Measurements from ENCODE around the gene RTN4.
"Not testable (repeated sequence)": the region's sequence is repeated elsewhere in the genome, so short reads cannot be mapped to it uniquely, and the experiment has no call there.

Gene RTN4

DNA sequence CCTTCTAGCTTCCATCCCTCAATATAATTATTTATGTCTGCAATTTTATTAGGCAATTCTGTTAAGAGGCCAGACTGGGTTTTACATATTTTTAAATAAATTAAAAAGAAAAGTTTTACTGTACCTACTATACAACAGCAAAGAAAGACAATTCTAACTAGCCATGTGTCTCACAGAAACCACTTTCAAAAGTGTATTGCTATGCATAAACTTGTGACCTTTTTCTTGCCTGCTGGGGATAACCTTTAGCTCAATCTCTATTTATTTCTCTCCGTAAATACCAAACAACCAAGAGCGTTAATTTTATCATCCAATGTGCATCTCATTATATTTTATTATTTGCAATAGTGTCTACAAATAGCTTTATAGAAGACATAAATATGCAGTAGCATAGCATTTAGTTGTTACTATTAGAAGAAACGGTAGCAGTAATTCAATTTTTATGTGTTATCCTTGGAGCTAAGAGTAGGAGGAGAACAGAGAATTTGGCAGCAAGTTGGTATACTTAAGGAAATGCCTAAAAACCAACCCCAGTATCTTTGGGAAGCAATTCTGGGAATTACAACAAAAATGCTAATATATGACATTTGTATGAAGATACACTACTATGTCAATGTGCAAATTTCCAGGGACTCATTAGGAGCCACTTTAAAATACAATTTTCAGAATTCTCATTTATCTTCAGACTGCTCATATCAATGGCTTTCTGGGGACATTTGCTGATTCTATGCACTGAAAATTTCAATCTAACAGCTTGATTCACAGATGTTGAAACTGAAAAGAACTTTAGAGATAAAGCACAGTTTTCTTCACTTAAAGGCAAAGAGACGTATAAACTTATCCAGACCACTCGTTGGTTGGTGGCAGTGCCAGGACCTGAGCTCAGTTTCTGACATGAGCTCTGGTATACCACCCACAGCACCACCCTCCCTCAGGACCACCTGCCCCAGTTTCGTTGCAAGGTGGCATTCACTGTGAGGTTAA lies 23.0 kb upstream of the RTN4 start:
- DNase-seq = no peak

DNA sequence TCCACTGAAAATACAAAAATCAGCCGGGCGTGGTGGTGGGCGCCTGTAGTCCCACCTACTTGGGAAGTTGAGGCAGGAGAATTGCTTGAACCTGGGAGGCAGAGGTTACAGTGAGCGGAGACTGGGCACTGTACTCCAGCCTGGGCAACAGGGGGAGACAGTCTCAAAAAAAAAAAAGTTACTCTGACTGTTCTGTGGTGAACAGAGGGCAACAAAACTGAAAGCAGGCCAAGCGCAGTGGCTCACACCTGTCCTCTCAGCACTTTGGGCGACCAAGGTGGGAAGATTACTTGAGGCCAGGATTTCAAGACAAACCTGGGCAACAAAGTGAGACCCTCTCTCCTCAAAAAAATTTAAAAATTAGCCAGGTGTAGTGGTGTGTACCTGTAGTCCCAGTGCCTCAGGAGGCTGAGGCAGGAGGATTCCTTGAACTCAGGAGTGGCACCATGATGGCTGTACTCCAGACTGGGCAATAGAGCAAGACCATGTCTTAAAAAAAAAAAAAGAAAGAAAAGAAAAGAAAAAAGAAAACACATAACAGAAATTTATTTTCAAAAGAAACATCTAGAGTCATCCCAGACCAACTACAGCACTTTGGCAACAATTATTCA lies 13.6 kb upstream of the RTN4 start:
- no peak for DNase-seq

DNA sequence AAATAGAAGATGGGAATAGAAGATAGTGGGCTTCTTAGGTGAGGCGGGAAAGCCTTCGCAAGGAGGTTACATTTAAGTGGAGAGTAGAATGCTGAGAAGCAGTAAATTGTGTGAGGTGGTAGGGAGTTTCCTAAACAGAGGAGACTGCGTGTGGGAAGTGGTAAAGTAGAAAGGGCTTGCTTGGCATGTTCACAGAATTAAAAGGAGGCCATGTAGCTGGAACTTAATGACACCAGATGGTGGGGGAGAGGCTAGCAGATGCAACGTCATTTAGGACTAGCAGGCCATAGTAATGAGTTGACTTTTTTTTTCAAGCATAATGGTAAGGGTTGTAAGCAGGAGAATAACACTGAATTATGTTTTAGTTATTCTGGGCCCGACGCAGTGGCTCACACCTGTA lies 13.0 kb upstream of the RTN4 start:
- peak; percentile 31 to 42 (median 38) for DNase-seq

DNA sequence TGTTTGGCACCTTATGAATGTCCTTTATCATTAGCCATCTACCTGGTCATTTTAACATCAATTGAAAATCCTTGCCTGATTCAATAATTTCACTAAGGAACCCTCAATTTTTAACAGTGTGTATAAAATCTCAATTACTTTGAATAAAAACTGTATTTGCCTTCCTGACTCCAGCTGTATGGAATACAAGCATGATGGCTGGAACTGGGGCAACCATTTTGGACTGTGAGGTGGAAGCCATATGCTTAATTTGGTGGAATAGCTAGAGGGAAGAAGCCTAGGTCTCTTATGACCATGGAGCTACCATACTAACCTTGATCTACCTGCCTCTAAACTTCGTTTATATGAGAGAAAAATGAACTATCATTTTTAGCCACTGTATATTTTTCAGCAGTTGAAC lies 12.5 kb upstream of the RTN4 start:
- no peak for DNase-seq

DNA sequence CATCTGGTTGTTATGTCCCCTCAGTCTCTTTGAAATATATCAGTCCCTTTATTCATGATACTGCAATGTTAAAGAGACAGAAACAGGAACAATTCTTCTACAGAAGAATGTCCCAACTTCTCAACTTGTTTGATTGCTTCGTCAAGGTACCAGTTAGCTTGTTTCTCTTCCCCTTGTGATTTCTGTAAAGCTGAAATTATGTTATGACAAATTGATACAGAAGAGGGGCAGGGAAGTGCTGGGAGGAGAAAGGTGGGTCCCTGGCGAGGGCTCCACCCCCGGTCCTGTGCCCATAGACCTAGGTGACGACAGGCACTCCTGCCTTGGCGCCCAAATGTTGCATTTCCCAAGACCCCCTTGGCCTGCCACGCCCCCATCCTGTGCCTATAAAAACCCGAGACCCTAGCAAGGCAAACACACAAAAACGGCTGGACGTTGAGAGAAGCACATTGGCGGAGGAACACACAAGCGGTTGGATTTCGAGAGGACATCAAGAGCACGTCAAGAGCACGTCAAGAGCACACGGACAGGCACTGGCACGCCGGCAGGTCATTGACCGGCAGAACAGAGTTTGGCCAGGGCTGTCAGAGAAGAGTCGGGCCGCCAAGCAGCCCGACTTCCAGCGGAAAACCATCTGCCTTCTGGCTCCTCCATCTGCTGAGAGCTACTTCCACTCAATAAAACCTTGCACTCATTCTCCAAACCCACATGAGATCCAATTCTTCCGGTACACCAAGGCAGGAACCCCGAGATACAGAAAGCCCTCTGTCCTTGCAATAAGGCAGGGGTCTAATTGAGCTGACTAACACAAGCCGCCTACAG lies 11.5 kb upstream of the RTN4 start:
- peak; percentile 48 to 76 (median 61) for DNase-seq

DNA sequence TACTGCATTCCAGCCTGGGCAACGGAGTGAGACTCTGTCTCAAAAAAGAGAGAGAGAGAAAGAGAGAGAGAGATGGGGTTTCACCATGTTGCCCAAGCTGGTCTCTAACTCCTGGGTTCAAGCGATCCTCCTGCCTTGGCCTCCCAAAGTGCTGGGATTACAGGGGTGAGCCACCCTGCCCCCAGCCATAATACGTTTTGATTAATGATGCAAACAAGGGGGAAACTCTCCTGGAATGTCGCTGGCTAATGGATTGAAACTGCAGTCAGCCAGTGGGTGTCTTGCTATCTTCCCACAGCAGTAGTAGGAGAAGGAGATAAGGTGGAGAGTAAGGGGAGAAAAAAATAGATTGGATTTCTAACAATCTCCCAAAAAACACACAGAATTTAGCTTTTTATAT lies 9.5 kb upstream of the RTN4 start:
- DNase-seq = no peak

DNA sequence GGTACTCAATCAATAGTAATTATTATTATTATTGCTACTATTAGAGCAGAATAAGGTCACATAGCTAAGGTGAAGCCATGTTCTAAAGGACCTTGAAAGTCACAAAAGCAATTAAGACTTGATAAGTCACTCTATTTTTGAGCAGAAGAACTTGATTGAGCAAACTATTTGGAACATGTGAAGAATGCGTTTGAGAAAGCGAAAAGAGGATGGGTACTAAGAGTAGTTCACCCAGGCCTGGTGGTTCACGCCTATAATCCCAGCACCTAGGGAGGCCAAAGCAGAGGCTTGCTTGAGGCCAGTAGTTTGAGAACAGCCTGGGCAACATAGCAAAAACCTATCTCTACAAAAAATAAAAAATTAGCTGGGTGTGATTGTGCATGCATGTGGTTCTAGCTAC lies 7.2 kb upstream of the RTN4 start:
- DNase-seq = no peak

DNA sequence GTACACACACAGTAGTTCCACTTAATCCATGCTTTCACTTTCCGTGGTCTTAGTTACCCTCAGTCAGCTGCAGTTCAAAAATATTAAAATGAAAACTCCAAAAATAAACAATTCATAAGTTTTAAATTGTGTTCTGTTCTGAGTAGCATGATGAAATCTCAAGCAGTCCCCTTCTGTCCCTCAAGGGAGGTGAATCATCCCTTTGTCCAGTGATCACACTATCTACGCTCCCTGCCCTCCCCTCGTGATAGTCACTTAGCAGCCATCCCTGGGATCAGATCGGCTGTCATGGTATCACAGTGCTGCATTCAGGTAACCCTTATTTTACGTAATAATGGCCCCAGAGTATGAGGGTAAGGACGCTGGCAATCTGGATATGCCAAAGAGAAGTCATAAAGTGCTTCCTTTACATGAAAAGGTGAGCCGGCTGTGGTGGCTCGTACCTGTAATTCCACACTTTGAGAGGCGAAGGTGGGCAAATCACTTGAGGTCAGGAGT lies 5.8 kb upstream of the RTN4 start:
- DNase-seq = peak; percentile 72 to 78 (median 76)

DNA sequence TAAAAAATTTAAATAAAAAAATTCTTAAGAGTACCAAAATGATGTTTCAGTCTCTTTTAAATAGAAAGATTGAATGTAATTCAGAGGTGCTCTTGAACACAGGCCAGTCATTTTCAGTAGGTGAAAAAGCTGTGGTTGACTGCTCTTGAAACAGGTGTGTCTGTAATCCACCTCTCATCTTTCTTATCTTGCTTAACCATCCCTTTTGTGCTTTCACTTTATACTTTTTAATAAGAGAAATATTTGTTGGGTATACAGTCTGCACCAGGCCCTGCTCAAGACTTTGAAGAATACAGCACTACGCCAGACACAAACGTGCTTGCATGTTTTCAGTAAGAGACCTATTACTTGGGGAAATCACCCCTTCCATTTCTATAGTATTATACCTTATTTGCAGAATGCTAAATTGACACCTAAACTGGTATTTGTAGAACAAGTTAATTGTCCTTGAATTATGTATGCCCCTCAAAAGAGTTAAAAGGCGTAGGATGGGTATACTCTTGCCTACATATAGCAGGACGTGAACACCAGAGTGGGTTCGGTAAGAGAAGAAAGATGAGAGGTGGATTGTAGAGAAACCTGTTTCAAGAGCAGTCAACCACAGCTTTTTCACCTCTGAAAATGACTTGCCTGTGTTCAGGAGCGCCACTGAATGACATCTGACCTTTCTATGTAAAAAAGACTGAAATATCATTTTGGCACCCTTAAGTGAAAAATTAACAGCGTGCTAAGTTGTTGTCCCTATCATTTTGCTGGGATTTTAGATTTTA lies 4.0 kb upstream of the RTN4 start:
- no peak for DNase-seq

DNA sequence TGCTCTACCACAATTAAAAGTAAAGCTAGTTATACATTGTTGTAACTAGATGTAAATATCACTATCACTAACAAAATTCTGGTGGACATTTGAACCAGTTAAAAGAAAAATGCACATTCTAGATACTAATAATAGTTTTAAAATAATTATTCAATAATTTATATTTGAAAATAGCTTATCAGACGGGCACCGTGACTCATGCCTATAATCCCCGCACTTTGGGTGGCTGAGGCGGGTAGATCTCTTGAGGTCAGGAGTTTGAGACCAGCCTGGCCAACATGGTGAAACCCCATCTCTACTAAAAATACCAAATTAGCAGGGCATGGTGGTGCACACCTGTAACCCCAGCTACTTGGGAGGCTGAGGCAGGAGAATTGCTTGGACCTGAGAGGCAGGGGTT lies 3.0 kb upstream of the RTN4 start:
- not testable (repeated sequence) for DNase-seq

DNA sequence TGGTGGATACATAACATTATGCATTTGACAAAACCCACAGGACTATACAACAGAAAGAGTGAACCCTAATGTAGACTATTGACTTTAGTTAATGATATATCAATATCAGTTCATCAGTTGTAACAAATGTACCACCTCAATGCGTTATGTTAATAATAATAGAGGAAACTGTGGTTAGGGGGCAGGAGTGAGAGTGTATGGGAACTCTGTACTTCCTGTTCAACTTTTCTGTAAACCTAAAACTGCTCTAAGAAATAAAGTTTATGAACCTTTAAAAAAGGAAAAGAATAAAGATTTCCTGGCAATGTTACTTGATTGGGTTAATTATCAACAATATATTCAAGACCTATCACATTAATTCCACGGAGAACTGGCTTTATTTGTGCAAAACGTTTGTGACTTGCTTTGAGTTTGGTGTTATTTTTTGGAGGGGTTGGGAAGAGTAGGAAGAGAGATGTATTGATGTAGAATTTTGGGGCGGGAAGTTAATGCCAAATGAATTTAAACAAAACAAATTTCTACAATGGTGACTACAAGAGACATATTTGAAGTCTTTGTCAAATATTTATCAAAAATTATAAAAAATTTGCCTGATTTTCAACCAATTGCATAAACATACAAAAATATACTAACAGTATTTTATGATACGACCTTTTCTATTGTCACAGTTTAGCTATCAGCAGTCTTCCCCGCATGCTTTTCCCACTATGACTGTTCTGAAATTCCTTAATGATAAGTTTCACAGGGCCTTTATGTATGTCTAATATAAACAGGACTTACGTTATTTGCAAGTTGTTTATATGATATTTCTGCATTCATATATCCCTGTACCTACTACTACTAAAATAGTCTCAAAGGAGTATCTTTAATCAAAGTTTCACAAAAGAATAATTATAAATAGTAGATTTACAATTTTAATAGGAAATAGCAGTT lies 2.1 kb upstream of the RTN4 start:
- peak in 2 of 3 donors; percentile 44 to 57 for DNase-seq

DNA sequence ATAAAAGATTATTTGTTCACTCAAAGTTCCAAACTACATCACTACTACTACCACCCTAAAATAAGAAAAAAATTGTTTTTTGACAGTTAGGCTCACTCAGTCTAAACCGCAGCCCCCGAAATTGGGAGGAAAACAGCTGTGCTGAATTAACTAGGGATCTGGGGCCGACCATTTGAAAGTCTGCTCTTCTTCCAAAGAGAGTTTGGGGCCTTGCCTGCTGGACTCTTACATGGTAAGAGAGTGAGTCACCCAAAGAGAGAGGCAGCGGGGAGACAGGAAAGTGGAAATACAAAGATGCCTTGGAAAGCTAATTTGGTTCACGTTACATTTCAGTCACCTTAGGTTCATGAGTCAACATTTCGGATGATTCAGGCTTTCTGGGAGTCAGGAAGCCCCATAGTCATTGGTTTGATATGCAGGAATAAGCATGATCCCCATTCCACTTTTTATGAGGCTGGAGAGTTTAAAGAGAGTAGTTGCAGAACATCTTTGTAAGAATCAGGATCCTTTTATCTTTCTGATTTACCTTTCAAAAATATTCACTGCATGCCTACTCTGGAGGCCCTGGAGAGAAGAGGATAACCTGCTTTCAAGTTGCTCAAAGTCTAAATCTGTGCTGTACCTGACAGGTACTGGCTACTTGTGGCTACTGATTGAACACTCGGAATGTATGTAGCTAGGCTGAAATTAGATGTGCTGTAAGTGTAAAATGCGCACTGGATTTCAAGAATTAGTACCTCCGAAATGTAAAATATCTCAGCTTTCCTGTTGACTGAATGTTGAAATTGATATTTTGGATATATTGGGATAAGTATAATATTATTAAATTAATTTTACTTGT lies 995 bp upstream of the RTN4 start:
- peak; percentile 89 to 97 (median 96) for DNase-seq

DNA sequence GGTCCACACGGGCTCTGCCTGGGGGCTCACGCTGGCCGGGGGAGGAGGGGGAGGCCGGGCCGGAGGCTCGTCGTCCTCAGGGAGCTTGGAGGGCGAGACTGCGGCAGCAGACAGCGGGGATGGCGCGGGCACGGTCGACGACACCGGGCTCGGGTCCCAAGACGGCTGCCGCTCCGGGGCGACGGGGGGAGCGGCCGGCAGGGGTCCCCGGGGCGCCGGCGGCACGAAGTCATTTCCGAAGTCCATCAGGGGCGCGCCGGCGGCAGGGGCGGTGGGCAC lies 491 bp downstream of the RTN4 start:
- DNase-seq = peak in 2 of 3 donors; percentile 19 to 43

DNA sequence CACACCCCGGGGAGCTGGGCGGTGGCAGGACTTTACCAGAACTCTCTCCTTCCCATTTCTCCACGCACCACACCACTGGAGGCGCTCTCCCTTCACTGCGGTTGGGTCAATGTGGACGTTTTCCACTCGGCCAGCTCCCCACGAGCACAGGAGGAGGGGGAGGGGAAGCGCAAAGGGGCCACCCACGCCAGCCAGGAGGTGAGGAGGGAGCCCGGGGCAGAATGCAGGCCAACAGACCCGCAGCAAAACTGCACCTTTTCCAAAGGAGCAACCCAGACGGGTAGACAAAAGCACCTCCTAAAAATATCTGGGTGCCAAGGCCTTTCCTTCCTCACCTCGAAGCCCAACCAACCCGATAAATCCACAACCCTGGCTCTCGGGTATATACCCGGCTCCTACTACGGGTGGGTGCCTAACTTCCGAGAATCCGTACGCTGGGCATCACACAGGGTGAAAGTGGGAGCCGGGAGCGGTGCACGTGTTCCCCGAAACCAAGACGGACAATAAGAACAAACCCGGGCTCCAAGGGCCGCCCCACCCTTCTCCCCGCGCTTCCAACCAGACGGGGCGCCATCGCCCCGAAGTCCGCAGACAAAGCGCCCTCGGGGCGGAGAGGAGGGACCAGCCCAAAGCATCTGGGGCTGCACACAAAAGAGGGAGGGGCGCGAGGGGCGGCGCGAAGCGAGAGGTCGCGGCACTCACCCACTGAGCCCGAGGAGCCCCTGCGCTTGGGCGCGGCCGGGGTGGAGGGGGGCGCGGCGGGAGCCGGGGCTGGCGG lies 1.0 kb downstream of the RTN4 start:
- DNase-seq = peak; percentile 90 to 93 (median 90)

DNA sequence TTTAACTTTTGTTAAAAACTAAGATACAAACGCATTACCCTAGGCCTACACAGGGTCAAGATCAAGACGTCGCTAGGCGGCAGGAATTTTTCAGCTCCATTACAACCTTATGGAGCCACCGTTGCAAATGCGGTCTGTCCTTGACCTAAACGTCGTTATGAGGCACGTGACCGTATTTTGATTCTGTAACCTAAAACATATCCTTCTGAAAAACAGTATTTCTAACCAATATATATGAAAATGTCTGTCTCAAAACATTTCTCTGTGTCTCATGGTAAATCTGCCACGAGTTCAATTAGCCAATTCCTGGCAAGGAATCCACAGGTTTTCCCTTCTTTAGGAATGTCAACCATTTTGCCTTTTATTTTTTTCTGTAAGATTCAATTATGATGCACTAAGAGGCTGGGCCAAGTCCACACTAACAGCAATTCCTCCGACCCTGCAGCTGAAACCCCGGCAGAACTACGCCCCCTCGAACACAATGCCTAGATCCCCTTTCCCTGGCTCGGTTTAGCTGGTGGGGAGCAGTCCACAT lies 1.7 kb downstream of the RTN4 start:
- peak; percentile 44 to 55 (median 53) for DNase-seq

DNA sequence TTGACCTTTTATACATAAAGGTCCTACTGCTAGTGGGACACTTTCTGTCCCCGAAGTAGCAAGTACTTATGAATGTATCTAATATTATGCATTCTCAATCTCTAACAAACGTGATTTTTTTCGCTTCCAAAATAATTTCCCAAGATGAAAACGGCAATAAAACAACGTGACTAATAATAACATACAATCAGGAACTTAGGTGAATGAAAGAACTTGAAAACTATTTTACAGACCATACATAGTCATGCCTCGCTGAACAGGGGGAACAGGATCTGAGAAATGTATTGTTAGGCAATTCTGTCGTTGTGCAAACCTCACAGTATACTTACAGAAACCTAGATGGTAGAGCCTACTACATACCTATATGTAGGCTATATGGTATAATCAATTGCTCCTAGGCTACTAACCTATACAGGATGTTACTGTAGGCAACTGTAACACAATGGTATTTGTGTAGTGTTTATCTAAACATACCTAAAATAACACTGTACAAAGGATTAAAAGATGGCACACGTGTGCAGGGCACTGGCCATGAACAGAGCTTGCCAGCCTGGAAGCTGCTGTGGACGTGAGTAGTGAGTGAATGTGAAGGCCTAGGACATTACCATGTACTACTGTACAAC lies 2.5 kb downstream of the RTN4 start:
- DNase-seq = peak; percentile 53 to 74 (median 70)

DNA sequence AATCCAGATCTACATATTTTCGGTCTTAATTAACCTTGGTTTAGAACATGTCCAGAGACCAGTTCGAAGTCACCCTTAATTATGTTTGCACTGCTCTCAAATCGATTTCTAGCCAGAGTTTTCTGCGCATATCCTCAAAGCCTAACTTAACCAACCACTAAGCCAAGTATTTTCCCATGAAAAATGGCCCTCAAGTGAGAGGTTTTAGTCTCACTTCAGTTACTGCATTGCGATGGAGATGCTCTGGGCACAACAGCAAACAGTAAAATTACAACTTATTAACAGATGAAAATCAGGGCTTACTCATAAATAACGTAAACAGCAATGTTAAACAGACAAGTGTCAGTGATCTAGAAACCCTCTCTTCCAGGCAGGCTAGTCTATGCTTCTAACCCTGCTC lies 4.5 kb downstream of the RTN4 start:
- DNase-seq = peak in 1 of 3 donors; percentile 13

DNA sequence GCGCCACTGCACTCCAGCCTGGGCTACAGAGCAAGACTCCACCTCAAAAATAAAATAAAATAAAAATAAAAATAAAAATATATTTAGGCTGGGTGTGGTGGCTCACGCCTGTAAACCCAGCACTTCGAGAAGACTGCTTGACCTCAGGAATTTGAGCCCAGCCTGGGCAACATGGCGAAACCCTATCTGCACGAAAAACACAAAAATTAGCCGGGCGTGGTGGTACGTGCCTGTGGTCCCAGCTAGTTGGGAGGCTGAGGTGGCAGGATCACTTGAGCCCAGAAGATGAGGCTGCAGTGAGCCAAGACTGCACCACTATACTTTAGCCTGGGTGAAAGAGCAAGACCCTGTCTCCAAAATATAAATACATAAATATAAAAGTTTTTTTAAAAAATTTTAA lies 6.4 kb downstream of the RTN4 start:
- peak in 1 of 3 donors; percentile 5 for DNase-seq

DNA sequence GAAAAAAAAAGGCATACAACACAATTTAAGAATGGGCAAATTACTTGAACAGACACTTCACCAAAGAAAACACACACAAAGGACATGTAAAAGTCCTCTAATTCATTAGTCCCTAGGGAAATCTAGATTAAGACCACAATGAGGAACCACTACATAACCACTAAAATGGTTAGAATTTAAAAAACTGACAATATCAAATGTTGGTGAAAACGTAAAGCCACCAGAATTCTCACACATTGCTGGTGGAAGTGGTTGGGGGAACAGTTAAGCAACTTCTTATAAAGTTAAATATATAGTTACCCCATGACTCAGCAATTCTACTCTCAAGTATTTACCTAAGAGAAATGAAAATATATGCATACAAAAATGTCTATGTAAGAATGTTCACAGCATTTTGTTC lies 11.8 kb downstream of the RTN4 start:
- no peak for DNase-seq

Measured in suppressor macrophage treated with lipopolysaccharide for 1 hour (primary cell).